NCI-H1105 (cell line): ENCODE data around the gene SNURF.
"Not testable (repeated sequence)": the region's sequence is repeated elsewhere in the genome, so short reads cannot be mapped to it uniquely, and the experiment has no call there.

Experiments
- DNase-seq: peaks from one replicate; lab custom pipeline; 2025; lab: John Stamatoyannopoulos, UW

SNURF gene

DNA sequence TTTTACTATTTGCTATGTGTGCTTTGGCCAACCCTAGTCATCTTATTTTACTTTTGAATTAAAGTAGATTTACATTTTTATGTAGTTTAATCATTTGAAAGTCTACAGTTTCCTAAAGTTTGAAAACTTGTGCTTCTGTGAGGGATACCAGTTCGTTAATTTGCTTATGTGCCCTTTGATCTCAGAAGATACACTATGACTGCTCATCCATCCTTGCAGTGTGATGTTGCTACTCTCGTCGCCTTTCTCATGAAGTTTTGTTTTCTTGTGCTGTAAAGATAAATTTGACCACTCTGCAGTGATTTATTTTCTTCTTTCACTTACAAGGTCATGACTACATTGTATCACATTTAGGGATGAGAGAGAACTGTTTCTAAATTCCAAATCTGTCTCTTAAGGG, 16.3 kb downstream of the SNURF start:
- no peak for DNase-seq

- no peak for DNase-seq
Observed at GRCh38 chr15:24971772-24972171, 17.0 kb downstream of the SNURF start.

DNA sequence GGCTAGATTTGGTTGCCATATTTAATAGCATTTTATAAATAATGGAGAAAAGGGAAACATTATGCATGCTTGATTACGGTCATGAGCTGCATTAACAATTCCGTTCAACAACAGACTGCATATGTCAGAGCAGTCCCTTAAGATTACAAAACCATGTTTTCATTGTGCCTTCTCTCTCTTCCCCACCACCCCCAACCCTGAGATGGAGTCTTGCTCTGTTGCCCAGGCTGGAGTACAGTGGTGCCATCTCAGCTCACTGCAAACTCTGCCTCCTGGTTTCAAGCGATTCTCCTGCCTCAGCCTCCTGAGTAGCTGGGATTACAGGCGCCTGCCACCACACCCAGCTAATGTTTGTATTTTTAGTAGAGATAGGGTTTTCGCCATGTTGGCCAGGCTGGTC, 17.9 kb downstream of the SNURF start:
- not testable (repeated sequence) for DNase-seq

GRCh38 chr15:24976932-24977331, 22.1 kb downstream of the SNURF start:
- DNase-seq: no peak

DNA sequence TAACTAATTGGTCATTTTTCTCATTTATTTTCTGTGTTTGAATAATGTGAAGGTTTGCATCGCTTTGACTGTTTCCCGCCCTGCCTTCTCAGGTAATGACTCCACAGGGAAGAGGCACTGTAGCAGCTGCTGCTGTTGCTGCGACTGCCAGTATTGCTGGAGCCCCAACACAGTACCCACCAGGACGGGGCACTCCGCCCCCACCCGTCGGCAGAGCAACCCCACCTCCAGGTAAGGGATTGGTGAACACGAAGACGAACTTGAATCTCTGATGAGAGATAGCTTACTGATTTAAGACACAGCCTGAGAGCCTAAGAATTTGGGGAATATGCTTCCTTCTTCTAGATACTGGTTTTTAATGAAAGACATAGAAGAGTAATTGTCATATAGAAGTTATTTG, 22.9 kb downstream of the SNURF start:
- no peak for DNase-seq

- DNase-seq: no peak
Observed at GRCh38 chr15:24985224-24985623, 30.4 kb downstream of the SNURF start.

- DNase-seq: no peak
Observed at GRCh38 chr15:24986653-24987052, 31.9 kb downstream of the SNURF start.
